AG20443 (cell line): ENCODE data around the gene XPO4.
A peak's percentile ranks its signal among the peaks of the same experiment; 100 is the strongest.
"Not testable (repeated sequence)": the region's sequence is repeated elsewhere in the genome, so short reads cannot be mapped to it uniquely, and the experiment has no call there.

Experiments
- DNase-seq: peaks from one replicate; pipeline ENCODE4 v3.0.0; 2012; ENCODE audit warnings: low spot score, mixed read lengths

Gene XPO4

DNA sequence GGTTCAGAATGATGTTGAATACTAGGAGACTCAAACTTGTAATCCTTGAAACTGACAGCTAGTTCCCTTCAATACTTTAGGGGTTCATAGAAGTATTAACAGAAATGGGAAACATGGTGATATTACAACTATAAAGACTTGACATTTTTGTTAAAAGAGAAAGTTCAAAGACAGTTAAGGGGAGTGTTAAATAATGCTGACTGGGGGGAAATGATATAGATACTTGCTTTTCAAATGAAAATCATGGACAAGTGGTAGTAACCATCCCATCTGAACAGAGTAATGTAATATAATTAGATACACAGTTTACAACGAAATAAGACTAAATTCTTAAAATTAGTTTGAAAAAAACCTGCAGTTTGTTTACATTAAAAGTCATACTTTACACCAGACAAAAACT, 122.2 kb downstream of the XPO4 start:
- no peak for DNase-seq

DNA sequence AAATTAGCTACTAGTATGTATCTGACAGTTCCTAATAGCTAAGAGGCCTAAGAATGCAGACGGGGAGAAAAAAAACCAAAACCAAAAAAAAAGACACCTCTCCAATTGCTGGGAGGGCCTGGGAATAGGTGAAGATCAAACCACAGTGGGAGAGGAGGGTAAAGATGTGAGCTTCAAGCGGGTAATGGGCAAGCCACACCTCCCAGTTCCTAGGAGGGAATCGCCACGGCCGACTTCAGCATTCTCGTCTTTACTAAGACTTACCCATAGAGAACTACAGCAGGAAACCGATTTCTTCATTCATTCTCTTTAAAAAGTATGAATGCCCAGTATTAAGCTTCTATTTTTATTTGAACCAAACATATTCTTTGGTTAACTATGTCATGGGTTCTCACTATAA, 123.1 kb downstream of the XPO4 start:
- no peak for DNase-seq

DNA sequence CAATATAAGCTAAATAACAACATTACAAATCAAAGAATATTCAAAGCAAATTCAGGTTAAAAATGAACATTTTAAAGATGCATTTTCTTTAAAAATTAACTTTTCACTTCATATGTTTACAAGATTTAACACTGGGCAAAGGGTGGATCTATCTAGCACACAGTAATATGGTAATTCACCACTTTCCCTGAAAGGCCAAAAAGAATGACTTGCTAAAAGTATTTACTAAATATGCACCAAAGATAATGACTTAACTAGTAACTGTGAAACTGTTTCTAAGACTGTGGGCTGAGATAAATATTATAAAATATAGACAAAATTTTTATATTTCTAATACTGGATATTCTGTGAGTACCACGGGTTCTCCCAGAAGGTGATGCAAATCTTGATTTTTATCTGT, 124.2 kb downstream of the XPO4 start:
- DNase-seq: no peak

DNA sequence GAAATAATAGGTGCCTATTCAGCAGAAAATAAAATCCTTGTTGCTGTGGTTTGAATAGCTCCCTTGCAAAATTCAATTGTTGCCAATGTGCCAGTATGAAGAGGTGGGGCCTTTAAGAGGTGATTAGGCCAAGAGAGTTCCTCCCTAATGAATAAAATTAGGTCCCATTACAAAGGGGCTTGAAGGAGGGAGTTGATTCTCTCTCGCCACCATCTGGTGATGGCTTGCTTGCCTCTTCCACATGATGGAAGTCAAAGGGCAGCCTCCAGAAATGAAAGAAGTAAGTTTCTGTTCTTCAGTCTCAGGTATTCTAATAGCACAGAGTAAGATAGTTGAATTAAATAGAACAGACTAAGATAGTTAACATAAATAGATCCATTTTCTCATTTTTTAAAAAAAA, 125.8 kb downstream of the XPO4 start:
- DNase-seq: no peak

DNA sequence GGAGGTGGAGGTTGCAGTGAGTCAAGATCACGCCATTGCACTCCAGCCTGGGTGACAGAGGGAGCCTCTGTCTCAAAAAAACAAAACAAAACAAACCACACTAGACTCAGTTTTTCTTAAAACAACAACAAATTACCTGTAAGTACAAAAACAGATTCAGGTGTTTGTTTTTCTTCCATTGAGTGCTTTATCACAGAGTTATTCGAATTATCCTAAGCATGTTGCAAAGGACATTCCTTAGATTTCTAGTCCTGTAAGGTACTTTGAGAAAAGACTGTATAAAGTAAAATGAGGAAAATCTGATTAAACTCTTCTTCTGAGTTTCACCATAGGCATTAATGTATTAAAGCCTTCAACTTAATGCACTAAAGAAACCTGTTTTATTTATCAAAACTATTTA, 126.6 kb downstream of the XPO4 start:
- DNase-seq: no peak

DNA sequence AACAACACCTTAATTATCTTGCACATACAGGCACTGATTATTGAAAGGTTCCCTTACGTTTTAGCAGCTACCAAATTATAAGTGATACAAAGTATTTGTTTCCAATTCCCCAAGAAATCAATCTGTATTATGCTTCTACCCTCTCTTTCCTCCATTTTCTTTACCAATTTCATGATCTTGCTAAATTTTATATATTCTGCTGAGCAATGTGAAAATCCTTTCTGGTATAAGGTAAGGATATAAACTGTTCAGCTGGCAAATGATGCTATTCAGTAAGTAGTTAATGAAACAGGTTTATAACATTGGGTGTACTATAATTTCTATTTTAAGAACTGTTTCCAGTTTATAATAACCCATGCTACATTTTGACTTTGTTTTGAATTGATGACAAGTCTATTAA, 127.8 kb downstream of the XPO4 start:
- DNase-seq: no peak

- DNase-seq: peak; percentile 99
Observed at GRCh38 chr13:20773194-20774080, 129.1 kb downstream of the XPO4 start, which contains the start of gene EEF1AKMT1. Gene EEF1AKMT1, minus strand, starts transcription at chr13:20773961. Its CDS starts 16,363 bp downstream, at chr13:20757598.

DNA sequence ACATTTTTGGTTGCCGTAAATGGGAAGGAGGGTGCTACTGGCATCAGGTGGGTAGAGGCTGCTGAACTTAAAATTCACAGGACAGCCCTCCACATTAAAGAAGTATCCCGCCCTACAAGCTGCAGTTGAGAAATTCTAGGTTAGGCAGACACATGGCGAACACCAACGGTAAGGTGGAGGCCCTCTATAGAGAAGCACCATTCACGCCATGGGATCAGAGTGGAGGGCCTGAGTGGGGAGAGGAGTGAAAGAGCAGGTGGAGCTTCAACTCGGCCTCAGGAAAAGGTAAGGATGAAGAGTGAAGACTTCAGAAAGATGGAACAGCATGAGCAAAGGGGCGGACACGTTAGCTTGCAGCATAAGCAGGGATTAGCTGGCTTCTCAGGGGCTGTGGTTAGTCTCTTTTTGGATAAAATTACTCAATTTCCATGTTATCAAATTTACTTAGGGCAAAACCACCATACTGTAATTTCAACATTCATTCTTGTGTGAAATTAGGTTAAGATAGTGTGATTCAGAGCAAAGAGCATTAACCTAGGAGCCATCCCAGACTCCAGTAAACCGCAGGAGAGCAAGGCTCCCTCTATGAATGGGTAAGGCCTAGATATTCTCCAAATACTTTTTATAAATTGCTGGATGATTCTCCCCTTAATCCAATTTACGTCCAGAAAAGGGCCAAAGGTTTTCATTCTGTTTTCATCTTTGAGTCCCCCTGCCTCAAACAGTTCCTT, 130.0 kb downstream of the XPO4 start:
- DNase-seq: no peak

DNA sequence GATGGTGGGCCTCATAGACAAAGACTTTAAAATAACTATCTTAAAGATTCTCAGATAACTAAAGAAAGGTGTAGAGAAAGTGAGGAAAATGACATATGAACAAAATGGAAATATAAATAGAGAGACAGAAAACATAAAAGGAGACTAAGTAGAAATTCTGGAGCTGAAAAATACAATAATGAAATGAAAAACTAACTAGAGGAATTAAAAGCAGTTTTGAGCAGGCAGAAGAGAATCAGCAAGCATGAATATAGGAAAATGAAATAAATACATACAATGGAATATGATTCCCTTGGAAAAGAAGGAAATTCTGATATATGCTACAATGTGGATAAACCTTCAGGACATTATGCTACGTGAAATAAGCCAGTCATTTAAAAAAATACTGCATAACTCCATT, 132.7 kb downstream of the XPO4 start:
- DNase-seq: no peak

DNA sequence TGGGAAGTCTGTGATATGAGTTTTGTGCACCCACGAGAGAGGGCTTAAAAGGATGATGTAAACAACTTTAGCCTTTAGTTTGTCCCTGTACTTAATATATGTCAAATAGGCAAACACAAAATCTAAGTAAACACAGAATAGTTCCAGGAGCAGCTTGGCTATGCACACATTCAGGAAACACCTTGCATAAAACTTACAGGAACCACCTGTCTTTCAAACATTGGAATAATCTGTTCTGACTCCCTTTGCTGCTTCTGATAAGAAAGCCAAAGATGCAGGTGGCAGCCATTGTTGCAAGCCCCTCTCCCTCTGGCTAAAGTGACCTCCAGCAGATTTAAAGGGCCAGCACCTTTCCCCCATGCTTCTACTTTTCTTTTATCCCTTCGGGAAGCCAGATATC, 133.5 kb downstream of the XPO4 start:
- no peak for DNase-seq

DNA sequence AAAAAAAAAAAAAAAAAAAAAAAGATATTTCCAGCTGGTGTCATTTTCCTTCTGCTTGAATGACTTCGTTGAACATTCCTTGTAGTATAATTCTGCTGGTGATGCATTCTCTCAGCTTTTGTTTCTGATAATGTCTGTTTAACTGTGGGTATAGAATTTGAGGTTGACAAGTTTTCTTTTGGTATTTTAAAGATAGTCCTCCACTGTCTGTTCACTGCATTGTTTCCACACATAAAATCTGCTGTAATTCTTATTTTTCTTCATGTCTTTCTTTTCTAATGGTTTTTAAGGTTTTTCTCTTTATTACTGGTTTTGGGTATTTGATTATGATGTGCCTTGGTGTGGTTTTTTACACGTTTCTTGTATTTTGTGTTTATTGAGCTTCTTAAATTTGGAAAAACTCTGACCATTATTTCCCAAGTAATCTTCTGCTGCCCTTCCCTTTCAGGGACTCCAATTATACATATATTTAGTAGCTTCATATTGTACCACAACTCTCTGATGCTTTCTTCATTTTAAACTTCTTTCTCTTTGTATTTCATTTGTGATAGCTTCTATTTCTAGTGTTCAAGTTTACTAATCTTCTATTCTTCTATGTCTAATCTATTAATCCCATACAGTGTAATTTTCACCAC, 135.1 kb downstream of the XPO4 start:
- DNase-seq: no peak

- no peak for DNase-seq
Observed at GRCh38 chr13:20760872-20761271, 141.7 kb downstream of the XPO4 start.

- DNase-seq: no peak
Observed at GRCh38 chr13:20754009-20754408, 148.5 kb downstream of the XPO4 start.

GRCh38 chr13:20749377-20749776, 153.2 kb downstream of the XPO4 start:
- no peak for DNase-seq

DNA sequence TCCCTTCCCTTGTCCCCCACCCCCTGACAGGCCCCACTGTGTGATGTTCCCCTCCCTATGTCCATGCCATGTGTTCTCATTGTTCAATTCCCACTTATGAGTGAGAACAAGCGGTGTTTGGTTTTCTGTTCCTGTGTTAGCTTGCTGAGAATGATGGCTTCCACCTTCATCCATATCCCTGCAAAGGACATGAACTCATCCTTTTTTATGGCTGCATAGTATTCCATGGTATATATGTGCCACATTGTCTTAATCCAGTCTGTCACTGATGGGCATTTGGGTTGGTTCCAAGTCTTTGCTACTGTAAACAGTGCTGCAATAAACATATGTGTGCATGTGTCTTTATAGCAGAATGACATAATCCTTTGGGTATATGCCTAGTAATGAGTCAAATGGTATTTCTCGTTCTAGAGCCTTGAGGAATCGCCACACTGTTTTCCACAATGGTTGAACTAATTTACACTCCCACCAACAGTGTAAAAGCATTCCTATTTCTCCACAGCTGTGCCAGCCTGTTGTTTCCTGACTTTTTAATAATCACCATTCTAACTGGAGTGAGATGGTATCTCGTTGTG, 158.6 kb downstream of the XPO4 start:
- DNase-seq: not testable (repeated sequence)

- no peak for DNase-seq
Observed at GRCh38 chr13:20740021-20740420, 162.5 kb downstream of the XPO4 start.

DNA sequence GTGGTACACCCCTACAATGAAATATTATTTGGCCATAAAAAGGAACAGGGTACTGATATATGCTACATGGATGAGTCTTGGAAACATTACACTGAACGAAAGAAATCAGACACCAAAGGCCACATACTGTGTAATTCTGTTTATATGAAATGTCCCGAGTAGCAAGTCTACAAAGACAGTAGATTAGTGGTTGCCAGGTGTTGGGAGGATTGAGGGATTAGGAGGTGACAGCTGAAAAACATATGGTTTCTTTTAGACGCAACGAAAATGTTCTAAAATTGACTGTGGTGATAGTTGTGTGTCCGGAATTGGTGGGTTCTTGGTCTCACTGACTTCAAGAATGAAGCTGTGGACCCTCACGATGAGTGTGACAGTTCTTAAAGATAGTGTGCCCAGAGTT, 163.9 kb downstream of the XPO4 start:
- DNase-seq: no peak

DNA sequence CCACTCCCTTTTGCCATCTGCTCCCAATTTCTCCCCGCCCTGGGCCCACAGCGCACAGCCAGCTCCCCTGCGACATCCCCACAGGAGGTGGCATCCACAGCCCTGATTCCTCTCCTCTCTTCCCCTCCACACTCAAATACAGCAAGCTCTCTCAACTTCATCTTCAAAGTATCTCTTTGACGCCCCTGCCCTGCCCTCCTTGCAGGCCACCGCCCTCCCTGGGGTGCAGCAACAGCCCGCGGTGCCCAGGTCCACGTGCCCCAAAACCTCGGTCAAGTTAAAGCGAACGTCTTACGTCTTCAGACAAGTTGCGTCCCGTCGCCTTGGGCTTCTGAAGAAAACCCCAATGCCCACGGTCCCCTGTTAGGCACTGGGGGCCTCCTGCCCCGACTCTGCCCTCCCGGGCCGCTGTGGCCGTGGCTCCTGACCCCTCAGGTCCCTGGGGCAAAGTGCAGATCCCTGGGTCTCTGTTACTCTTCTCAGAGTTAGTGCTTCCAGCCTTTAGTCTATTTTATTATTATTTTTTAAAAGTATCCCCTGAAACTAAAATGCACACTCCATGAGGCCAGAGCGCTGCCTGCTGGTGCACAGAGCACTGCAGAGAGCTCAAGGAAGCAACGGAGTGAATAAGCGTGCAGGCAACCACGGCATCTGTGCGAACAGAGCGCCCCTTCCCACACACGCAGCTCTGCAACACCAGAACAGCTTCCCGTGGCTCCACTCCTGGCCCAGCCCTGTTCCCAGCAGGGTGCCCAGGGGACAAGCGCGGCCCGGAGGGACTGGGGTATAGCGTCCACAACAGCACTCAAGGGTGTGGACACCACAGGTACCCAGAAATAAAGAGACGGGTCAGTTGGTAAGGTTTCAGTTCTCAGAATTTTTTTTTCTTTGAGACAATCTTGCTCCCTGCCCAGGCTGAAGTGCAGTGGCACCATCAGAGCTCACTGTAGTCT, 172.6 kb downstream of the XPO4 start:
- no peak for DNase-seq

- no peak for DNase-seq
Observed at GRCh38 chr13:20728579-20729311, 173.8 kb downstream of the XPO4 start.

DNA sequence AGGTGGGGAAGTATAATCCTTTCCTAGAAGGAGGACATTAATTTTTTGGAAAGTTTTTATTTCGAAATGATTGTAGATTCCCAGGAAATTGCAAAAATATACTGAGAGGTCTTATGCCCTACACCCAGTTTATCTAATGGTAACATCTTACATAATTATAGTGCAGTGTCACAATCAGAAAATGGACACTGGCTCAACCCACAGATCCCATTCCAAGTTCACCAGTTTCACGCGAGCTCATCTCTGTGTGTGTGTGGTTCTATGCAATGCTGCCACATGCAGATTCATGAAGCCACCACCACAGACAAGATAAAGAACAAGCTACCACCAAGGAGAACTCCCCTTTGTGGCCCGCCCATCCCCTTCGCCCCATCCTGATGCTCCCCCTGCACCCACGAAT, 174.7 kb downstream of the XPO4 start:
- DNase-seq: no peak
